PC-3 (cell line): ENCODE results near the gene HPSE2.

ENCODE experiments used
- EZH2 ChIP-seq: fragments of 300-600 bp; sonication (generic); IDR thresholded peaks from one replicate; pipeline ENCODE4 v1.6.1; 2017; ENCODE audit warnings: antibody characterized with exemption, mild to moderate bottlenecking, low read length; ENCODE audit not compliant: unreplicated experiment
- TF ChIP-seq, protein P1 (sequence below): fragments of 300-600 bp; sonication (generic); conservative IDR thresholded peaks from 2 replicates; pipeline ENCODE4 v1.5.1; 2017; ENCODE audit warnings: antibody characterized with exemption, low read depth, mild to moderate bottlenecking, low read length

GRCh38 chr10:99080275-99080945 lies 155.2 kb downstream of the HPSE2 start:
- TF ChIP-seq, protein P1, sequence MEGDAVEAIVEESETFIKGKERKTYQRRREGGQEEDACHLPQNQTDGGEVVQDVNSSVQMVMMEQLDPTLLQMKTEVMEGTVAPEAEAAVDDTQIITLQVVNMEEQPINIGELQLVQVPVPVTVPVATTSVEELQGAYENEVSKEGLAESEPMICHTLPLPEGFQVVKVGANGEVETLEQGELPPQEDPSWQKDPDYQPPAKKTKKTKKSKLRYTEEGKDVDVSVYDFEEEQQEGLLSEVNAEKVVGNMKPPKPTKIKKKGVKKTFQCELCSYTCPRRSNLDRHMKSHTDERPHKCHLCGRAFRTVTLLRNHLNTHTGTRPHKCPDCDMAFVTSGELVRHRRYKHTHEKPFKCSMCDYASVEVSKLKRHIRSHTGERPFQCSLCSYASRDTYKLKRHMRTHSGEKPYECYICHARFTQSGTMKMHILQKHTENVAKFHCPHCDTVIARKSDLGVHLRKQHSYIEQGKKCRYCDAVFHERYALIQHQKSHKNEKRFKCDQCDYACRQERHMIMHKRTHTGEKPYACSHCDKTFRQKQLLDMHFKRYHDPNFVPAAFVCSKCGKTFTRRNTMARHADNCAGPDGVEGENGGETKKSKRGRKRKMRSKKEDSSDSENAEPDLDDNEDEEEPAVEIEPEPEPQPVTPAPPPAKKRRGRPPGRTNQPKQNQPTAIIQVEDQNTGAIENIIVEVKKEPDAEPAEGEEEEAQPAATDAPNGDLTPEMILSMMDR, result no peak
- TF ChIP-seq EZH2, result no peak
